Measurements from ENCODE around the gene TUSC2.
A peak's percentile ranks its signal among the peaks of the same experiment; 100 is the strongest.

TUSC2 gene

DNA sequence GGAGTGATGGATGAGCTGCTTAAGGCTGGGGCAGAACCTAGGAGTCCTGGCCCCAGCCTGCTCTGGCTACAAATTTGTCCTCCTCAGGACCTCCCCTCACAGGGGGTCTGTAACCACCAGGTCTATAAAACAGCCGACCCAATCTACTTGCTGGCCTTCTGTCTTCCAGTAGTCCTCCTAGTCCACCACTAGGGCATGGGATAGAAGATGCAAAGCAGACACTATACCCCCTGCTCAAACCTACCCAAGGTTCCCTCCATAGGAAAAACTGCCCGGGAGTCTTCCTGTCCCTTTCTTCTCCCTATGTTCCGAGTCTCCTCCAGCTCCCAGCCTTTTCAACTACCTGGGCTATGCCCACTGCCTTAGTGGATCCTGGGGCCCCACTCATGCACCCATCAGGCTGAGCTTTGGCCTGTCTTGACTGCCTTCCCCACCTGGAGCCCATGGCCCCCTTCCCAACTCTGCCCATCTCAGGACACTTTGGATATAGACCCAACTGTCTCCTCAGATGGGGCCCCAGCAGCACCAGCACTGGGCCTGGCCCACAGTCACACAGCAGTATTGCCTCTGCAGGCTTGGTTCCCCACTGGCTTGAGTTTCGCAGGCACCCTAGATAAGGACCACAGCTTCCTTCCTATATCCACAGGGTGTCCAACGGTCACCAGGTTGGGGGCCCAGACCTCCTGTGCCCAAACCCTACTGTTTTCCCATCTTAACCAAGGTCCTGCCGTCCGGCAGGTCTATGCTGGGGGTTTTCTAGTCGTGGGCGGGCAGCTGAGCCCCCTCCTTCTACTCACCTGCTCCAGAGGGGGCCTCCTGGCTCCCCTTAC is 29.9 kb downstream of the TUSC2 start:
- TF ChIP-seq, protein P1, sequence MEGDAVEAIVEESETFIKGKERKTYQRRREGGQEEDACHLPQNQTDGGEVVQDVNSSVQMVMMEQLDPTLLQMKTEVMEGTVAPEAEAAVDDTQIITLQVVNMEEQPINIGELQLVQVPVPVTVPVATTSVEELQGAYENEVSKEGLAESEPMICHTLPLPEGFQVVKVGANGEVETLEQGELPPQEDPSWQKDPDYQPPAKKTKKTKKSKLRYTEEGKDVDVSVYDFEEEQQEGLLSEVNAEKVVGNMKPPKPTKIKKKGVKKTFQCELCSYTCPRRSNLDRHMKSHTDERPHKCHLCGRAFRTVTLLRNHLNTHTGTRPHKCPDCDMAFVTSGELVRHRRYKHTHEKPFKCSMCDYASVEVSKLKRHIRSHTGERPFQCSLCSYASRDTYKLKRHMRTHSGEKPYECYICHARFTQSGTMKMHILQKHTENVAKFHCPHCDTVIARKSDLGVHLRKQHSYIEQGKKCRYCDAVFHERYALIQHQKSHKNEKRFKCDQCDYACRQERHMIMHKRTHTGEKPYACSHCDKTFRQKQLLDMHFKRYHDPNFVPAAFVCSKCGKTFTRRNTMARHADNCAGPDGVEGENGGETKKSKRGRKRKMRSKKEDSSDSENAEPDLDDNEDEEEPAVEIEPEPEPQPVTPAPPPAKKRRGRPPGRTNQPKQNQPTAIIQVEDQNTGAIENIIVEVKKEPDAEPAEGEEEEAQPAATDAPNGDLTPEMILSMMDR (IDR thresholded peaks at IDR 0.05), result no peak
- DNase-seq (ENCODE audit: low spot score), result peak; percentile 77
- Histone ChIP-seq H3K27ac (peak overlapping the region; percentile 91 to 92), H3K4me3 (peak overlapping the region; percentile 74)

DNA sequence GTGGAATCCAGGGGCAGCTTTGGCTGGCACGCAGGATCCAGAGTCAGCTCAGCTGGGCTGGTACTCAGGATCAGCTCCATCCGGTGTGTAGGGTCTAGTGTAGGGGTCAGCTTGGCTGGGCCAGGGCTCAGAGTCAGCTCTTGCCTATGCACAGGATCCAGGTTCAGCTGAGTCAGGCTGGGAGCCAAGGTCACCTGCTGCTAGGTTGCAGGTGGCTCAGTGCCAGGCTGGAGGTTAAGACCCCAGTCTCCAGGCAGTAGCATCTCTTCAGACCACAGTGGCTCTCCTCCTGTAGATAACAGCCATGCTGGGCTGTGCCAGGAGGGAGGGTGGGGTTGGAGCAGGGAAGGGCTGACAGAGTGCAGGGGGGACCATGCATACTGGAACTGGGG is 30.6 kb downstream of the TUSC2 start:
- TF ChIP-seq, protein P1 (IDR thresholded peaks at IDR 0.05), result no peak
- H3K4me3 ChIP-seq, result no peak overlapping the region
- no peak for DNase-seq (ENCODE audit: low spot score)
- H3K27ac ChIP-seq, result no peak overlapping the region

DNA sequence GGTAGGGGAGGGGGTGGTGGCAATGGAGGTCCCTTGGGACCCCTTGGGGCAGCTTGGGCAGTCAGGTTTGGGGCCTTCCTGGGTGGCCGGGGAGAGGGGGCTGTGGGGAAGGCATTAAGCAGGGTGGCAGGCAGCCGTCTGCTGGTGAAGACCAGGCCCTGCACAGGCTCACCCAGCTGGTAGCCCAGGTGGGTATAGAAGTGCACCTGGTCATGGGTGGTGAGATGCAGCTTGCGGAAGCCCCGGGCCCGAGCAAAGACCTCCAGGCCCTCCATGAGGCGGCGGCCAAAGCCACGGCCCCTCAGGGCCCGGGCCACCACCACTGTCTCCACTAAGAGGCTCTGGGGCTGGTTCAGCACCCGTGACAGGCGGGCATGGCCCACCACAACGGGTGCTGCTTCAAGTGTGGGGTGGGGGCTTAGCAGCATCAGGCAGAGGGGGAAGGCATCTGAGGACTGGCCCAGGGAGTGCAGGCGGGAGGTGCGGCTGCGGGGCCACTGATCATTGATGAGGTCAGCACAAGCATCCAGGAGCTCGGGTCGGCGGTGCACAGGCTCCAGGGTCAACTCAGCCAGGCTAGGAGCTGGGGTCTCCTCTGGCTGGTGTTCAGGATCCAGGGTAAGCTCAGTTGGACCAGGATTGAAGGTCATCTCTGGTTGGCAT is 31.2 kb downstream of the TUSC2 start:
- TF ChIP-seq, protein P1 (IDR thresholded peaks at IDR 0.05), result no peak
- Histone ChIP-seq H3K27ac (no peak overlapping the region), H3K4me3 (no peak overlapping the region)
- peak; percentile 75 for DNase-seq (ENCODE audit: low spot score)

DNA sequence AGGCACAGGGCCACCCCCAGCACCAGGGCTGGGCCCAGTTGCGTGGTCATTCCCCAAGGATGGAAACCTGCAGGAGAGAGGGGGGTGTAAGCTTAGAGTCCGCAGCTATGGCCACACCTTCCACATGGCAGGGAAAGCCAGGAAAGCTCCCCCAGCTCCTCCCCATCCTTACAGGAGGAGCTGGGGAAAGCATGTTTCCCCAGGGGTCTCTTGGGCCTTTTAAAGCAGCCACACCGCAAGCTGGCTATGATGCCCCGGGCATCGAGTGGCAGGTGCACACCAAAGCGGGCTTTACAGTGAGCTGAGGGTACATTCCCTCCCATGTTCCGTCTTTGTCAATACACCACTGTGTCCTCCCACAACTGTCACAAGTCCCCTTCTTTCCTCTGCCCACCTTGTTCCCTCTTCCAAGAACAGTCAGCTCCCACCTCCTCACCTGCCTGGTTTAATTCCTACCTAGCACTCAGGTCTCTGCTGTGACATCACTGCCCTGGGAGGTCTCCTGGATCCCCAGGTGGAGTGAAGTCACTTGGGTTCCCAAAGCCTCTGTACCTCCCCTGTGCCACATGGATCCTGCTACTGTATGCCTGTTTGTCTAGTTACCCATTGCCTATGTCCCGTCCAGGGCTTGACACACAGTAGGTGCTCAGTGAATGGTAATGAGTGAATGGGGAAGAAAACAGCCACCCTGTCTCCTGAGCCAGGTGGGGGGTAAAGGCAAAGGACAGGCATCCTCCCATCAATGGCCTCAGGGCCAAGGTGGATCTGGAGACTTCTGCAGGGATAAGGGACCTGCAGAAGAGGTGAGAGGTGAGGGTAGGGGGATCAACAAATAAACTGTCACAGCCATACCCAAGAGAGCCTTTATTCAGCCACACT is 32.2 kb downstream of the TUSC2 start:
- H3K4me3 ChIP-seq, result no peak overlapping the region
- DNase-seq (ENCODE audit: low spot score), result peak; percentile 68
- H3K27ac ChIP-seq, result no peak overlapping the region
- TF ChIP-seq, protein P1 (IDR thresholded peaks at IDR 0.05), result no peak

DNA sequence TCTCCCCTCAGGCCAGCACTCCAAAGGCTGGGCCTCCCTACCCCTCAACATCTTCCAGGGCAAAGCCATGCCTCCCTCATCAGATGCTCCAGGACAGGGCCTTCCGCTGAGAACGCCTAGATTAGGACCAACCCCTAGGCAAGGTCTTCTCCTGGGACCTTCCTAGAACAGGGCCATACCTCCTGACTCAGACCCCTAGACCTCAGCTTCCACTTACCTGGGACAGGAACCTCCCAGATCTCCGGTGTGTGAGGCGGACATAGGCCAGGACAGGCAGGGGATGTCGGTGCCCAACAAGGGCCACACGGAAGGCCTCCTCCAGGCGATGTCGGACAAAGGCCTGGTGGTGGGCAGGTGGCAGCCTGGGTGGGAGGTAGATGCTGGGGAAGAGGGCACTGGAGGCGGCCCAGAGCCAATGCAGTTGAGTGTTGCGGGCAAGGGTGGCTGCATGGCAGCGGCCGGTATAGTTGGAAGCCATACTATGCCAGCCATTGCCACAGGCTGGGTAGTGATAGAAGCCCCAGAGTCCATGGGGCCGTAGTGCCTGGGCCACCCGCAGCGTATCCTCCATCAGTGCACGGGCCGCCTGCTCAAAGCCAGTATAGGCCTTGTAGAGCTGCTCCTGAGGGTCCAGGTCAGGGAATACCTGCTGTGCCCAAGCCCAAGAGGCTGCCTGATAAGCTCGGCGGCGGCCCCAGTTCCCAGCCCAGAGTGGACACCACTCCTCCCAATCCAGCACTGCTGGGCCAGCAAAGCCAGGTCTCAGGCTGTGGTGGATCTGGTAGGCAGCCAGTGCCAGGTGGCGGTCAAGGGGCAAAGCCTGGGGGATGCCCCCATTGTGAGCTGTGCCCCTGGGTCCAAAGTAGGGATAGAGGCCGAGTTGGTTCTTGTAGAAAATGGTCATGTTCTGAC is 33.3 kb downstream of the TUSC2 start:
- H3K4me3 ChIP-seq, result no peak overlapping the region
- peak; percentile 74 for DNase-seq (ENCODE audit: low spot score)
- TF ChIP-seq, protein P1 (IDR thresholded peaks at IDR 0.05), result no peak
- H3K27ac ChIP-seq, result no peak overlapping the region

DNA sequence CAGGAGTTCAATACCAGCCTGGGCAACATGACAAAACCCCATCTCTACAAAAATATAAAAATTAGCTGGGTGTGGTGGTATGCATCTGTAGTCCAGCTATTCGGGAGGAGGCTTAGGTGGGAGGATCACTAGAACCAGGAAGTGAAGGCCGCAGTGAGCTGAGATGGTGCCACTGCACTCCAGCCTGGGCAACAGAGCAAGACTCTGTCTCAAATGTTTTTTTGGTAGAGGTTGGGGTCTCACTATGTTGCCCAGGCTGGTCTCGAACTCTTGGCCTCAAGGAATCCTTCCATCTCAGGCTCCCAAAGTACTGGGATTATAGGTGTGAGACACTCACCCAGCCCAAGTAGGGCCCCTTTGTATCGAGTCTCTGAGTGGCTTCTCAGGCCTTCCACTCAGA is 33.9 kb downstream of the TUSC2 start:
- H3K27ac ChIP-seq, result no peak overlapping the region
- TF ChIP-seq, protein P1 (IDR thresholded peaks at IDR 0.05), result no peak
- H3K4me3 ChIP-seq, result no peak overlapping the region
- no peak for DNase-seq (ENCODE audit: low spot score)

Data from coronary artery (tissue), 2 donors.